BE2C (cell line): Measurements from ENCODE around the gene CDKN3.
A peak's percentile ranks its signal among the peaks of the same experiment; 100 is the strongest.
"Not testable (repeated sequence)": the region's sequence is repeated elsewhere in the genome, so short reads cannot be mapped to it uniquely, and the experiment has no call there.

ENCODE experiments used
- DNase-seq: peaks from one replicate; pipeline ENCODE4 v3.0.0-alpha.2; 2020
- H3K27me3 ChIP-seq: fragments of 250-450 bp; sonication (Bioruptor Pico); 2 replicates; pipeline ENCODE4 v1.5.1; 2020; ENCODE audit warnings: mild to moderate bottlenecking
- H3K36me3 ChIP-seq: fragments of 250-450 bp; sonication (Bioruptor Pico); 2 replicates; pipeline ENCODE4 v1.5.1; 2020; ENCODE audit warnings: mild to moderate bottlenecking
- H3K4me1 ChIP-seq: fragments of 250-450 bp; sonication (Bioruptor Pico); 2 replicates; pipeline ENCODE4 v1.5.1; 2020
- H3K4me3 ChIP-seq: 2 replicates; pipeline ENCODE4 v1.5.1; 2011; ENCODE audit warnings: low read depth, low read length
- H3K9me3 ChIP-seq: fragments of 250-450 bp; sonication (Bioruptor Pico); 2 replicates; pipeline ENCODE4 v1.5.1; 2020
- CTCF ChIP-seq: IDR thresholded peaks from 2 replicates; pipeline ENCODE4 v1.5.1; 2012; ENCODE audit warnings: mild to moderate bottlenecking, low read depth, low read length

The CDKN3 gene

DNA sequence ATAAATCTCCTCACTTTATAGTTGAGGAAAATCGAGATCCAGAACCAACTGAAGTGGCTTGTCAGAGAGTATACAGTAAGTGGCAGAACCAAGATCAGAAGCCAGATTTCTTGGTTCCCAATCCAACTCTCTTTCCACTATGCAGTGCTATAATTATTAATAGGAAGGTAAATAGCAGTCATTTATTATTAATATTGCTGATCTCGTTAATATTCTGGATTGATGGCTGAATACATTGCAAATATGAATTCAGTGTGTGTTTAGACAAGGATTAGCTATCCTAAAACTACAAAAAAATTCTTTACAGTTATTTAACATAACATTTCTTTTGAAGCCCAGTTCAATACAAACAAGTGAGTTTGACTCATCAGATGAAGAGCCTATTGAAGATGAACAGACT lies 2.8 kb downstream of the CDKN3 start:
- DNase-seq = no peak
- no peaks in the 10 kb centered on the region; the same call in 1 of the 2 replicates for H3K4me1 ChIP-seq
- H3K4me3 ChIP-seq = no peak overlapping the region
- no peak for TF ChIP-seq CTCF
- H3K9me3 ChIP-seq = no peaks in the 10 kb centered on the region
- H3K27me3 ChIP-seq = no peaks in the 10 kb centered on the region
- peaks cover 18% of the 10 kb centered on the region for H3K36me3 ChIP-seq

DNA sequence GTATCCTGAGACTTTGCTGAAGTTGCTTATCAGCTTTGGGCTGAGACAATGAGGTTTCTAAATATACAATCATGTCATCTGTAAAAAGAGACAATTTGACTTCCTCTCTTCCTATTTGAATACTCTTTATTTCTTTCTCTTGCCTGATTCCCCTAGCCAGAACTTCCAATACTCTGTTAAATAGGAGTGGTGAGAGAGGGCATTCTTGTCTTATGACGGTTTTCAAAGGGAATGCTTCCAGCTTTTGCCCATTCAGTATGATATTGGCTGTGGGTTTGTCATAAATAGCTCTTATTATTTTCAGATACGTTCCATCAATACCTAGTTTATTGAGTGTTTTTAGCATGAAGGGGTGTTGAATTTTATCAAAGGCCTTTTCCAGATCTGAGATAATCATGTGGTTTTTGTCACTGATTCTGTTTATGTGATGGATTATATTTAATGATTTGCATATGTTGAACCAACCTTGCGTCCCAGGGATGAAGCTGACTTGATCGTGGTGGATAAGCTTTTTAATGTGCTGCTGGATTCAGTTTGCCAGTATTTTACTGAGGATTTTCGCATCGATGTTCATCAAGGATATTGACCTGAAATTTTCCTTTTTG lies 6.7 kb downstream of the CDKN3 start:
- H3K4me3 ChIP-seq, H3K9me3 ChIP-seq, H3K27me3 ChIP-seq: not testable (repeated sequence)

GRCh38 chr14:54410215-54410614 lies 13.4 kb downstream of the CDKN3 start:
- Histone ChIP-seq H3K27me3 (no peaks in the 10 kb centered on the region), H3K4me3 (no peak overlapping the region), H3K36me3 (peaks cover 45% of the 10 kb centered on the region), H3K9me3 (no peaks in the 10 kb centered on the region), H3K4me1 (no peaks in the 10 kb centered on the region)
- no peak for TF ChIP-seq CTCF
- no peak for DNase-seq

More for the DNA sequence above, 6.7 kb downstream of the CDKN3 start:
- H3K4me1 ChIP-seq, DNase-seq: not testable (repeated sequence)
- peaks cover 39% of the 10 kb centered on the region for H3K36me3 ChIP-seq

- no peak overlapping the region for H3K4me3 ChIP-seq
- H3K4me1 ChIP-seq = no peaks in the 10 kb centered on the region
- H3K27me3 ChIP-seq = no peaks in the 10 kb centered on the region
- H3K36me3 ChIP-seq = peaks cover 52% of the 10 kb centered on the region
- H3K9me3 ChIP-seq = no peaks in the 10 kb centered on the region
- DNase-seq = no peak
- TF ChIP-seq CTCF = no peak
These were observed 14.6 kb downstream of the CDKN3 start for GRCh38 chr14:54411371-54411770.

DNA sequence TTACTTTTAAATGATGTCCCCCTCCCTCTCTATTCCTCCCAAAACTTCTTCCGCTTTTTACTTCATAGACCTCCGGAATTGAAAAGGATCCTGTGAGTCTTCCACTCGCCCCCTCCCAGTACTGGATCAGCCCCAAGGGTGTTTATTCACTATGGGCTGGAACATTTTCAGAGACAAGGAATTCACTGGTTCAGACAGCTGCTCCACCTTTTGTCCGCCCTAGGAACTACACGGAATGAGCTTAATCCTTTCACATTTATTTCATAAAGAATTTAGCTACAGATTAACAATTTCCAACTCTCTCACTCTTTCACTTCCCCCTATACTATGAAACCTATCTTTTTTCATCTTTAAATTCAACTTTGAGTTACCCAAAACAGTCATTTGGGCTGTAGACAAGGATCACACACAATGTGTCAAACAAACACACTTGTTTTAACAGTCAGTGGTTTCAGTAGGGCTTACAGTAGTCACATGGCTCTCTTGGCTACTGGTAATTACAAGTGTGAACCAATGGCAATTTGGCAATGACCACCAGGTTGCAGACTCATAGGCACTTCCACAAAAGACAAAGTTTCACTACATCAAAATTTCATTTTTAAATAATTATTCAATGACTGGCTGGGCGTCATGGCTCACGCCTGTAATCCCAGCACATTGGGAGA lies 23.8 kb downstream of the CDKN3 start:
- Histone ChIP-seq H3K36me3 (peaks cover 21% of the 10 kb centered on the region), H3K27me3 (no peaks in the 10 kb centered on the region), H3K9me3 (no peaks in the 10 kb centered on the region; the same call in 1 of the 2 replicates), H3K4me3 (no peak overlapping the region), H3K4me1 (no peaks in the 10 kb centered on the region)
- peak; percentile 71 for TF ChIP-seq CTCF
- peak; percentile 53 for DNase-seq

- H3K9me3 ChIP-seq = no peaks in the 10 kb centered on the region
- no peak for DNase-seq
- H3K4me1 ChIP-seq = no peaks in the 10 kb centered on the region
- H3K36me3 ChIP-seq = peaks cover 38% of the 10 kb centered on the region
- no peak for TF ChIP-seq CTCF
- no peak overlapping the region for H3K4me3 ChIP-seq
- H3K27me3 ChIP-seq = no peaks in the 10 kb centered on the region
These were observed 27.2 kb downstream of the CDKN3 start for GRCh38 chr14:54423991-54424390.
